Measurements from ENCODE around the gene NOSIP.

The NOSIP gene

GRCh38 chr19:49512970-49513745 is 67.2 kb downstream of the NOSIP start:
- TF ChIP-seq, protein P1, sequence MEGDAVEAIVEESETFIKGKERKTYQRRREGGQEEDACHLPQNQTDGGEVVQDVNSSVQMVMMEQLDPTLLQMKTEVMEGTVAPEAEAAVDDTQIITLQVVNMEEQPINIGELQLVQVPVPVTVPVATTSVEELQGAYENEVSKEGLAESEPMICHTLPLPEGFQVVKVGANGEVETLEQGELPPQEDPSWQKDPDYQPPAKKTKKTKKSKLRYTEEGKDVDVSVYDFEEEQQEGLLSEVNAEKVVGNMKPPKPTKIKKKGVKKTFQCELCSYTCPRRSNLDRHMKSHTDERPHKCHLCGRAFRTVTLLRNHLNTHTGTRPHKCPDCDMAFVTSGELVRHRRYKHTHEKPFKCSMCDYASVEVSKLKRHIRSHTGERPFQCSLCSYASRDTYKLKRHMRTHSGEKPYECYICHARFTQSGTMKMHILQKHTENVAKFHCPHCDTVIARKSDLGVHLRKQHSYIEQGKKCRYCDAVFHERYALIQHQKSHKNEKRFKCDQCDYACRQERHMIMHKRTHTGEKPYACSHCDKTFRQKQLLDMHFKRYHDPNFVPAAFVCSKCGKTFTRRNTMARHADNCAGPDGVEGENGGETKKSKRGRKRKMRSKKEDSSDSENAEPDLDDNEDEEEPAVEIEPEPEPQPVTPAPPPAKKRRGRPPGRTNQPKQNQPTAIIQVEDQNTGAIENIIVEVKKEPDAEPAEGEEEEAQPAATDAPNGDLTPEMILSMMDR (conservative IDR thresholded peaks at IDR 0.05; ENCODE audit: low read depth, low read length), result no peak
- peak overlapping the region; percentile 73 for H3K4me3 ChIP-seq (ENCODE audit: low read depth, low read length)
- DNase-seq (ENCODE audit: low read depth), result peak; percentile 39

DNA sequence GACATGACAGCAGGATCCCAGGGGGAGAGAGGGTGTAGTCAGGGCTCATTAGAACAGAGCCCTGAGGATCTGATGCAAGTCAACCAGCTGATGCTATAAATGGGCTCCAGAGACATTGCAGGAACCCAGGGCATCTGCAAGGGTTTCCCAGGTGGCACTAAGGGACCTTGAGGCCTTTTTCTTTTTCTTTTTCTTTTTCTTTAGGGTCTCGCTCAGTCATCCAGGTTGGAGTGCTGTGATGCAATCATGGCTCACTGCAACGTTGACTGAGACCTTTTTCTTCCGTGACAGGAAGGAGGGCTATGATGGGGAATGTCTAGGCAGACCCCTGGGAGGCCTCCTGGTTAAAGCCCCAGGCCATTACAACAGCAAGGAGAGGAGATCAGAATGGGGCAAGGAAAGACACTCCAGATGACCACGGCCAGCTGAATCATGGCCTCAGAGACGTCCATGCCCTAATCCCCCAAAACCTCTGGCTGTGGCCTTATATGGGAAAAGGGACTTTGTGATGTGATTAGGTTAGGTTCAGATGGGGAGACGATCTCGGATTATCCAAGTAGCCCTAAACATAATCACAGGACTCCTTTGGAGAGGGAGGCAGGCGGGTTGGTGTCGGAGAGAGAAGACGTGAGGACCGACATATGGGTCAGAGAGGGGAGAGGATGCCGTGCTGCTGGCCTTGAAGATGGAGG is 72.4 kb downstream of the NOSIP start:
- H3K4me3 ChIP-seq (ENCODE audit: low read depth, low read length), result no peak overlapping the region
- no peak for DNase-seq (ENCODE audit: low read depth)
- TF ChIP-seq, protein P1 (conservative IDR thresholded peaks at IDR 0.05; ENCODE audit: low read depth, low read length), result no peak

DNA sequence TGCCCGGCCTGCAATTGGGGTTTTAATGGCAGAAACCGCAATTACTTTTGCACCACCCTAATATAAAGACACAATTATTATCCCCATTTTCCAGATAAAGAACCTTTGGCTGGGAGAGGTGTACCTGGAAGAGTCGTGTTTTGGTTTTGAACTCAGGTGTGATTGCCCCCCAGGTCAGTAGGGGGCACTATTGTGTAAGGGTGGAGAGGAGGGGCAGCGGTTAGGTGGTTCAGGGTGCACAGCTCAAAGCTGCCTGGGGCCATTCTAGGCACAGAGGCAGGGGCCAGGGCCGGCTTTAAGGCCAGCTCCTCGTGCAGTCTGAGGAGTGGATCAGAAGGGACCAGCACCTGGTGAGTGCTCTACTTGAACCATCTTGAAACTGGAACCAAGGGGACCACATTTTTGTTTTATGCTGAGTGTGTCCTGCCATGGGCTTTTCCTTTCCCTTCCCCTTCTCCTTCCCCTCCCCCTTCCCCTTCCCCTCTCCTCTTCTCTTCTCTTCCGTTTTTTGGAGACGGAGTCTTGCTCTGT is 73.7 kb downstream of the NOSIP start:
- TF ChIP-seq, protein P1 (conservative IDR thresholded peaks at IDR 0.05; ENCODE audit: low read depth, low read length), result peak; percentile 83
- H3K4me3 ChIP-seq (ENCODE audit: low read depth, low read length), result no peak overlapping the region
- DNase-seq (ENCODE audit: low read depth), result peak; percentile 59
